GM21360 (cell line): ENCODE data around the gene CCSER1.

Experiments
- ATAC-seq: cut with Tn5 transposase; IDR thresholded peaks from one replicate; pipeline ENCODE4 v1.9.1; 2021; ENCODE audit warnings: mild to moderate bottlenecking, moderate library complexity; ENCODE audit not compliant: unreplicated experiment

The CCSER1 gene

GRCh38 chr4:90540536-90540935, 413.3 kb downstream of the CCSER1 start:
- ATAC-seq, result no peak

GRCh38 chr4:90542216-90542615, 415.0 kb downstream of the CCSER1 start:
- no peak for ATAC-seq

GRCh38 chr4:90543419-90544170, 416.4 kb downstream of the CCSER1 start:
- ATAC-seq, result no peak

GRCh38 chr4:90544532-90545045, 417.4 kb downstream of the CCSER1 start:
- no peak for ATAC-seq

- no peak for ATAC-seq
Observed at GRCh38 chr4:90545380-90545779, 418.2 kb downstream of the CCSER1 start.

GRCh38 chr4:90546114-90546513, 418.9 kb downstream of the CCSER1 start:
- no peak for ATAC-seq

GRCh38 chr4:90570615-90571014, 443.4 kb downstream of the CCSER1 start:
- ATAC-seq, result no peak

- ATAC-seq, result no peak
Observed at GRCh38 chr4:90572996-90573395, 445.8 kb downstream of the CCSER1 start.

- ATAC-seq, result no peak
Observed at GRCh38 chr4:90575371-90575770, 448.2 kb downstream of the CCSER1 start.

GRCh38 chr4:90580326-90580725, 453.1 kb downstream of the CCSER1 start:
- no peak for ATAC-seq

- ATAC-seq, result no peak
Observed at GRCh38 chr4:90582087-90582486, 454.9 kb downstream of the CCSER1 start.

- ATAC-seq, result no peak
Observed at GRCh38 chr4:90584051-90584450, 456.9 kb downstream of the CCSER1 start.

- ATAC-seq, result no peak
Observed at GRCh38 chr4:90585961-90586360, 458.8 kb downstream of the CCSER1 start.

GRCh38 chr4:90586799-90587198, 459.6 kb downstream of the CCSER1 start:
- ATAC-seq, result no peak

- ATAC-seq, result no peak
Observed at GRCh38 chr4:90597927-90598326, 470.7 kb downstream of the CCSER1 start.

- ATAC-seq, result no peak
Observed at GRCh38 chr4:90598741-90599140, 471.5 kb downstream of the CCSER1 start.

GRCh38 chr4:90602726-90603125, 475.5 kb downstream of the CCSER1 start:
- no peak for ATAC-seq

GRCh38 chr4:90603540-90603939, 476.3 kb downstream of the CCSER1 start:
- no peak for ATAC-seq

- no peak for ATAC-seq
Observed at GRCh38 chr4:90606781-90607180, 479.6 kb downstream of the CCSER1 start.

GRCh38 chr4:90614371-90614770, 487.2 kb downstream of the CCSER1 start:
- ATAC-seq, result no peak

GRCh38 chr4:90621080-90621479, 493.9 kb downstream of the CCSER1 start:
- ATAC-seq, result no peak

GRCh38 chr4:90624781-90625180, 497.6 kb downstream of the CCSER1 start:
- ATAC-seq, result no peak
